Activated CD8-positive, alpha-beta memory T cell treated with anti-CD3 and anti-CD28 coated beads for 48 hours (primary cell): ENCODE data around the gene ZBED3.
"Not testable (repeated sequence)": the region's sequence is repeated elsewhere in the genome, so short reads cannot be mapped to it uniquely, and the experiment has no call there.

Source experiments
- DNase-seq, 3 experiments: peaks; one replicate each; pipeline ENCODE4 v3.0.0-alpha.2; 2020; ENCODE audit warnings: low read depth in 2 of 3, low spot score in 2 of 3

The ZBED3 gene

GRCh38 chr5:77086689-77087483 lies at the start of gene ZBED3:
ZBED3 (minus strand) TSS chr5:77087285; CDS start chr5:77077878, 9,407 bp downstream.
- DNase-seq, result peak in 2 of 3 experiments; percentile 16 to 26

GRCh38 chr5:77133061-77133758 lies 46.1 kb upstream of the ZBED3 start:
- no peak for DNase-seq

- no peak for DNase-seq
These were observed 44.3 kb upstream of the ZBED3 start for GRCh38 chr5:77131361-77131760.

GRCh38 chr5:77129391-77129990 lies 42.4 kb upstream of the ZBED3 start:
- no peak for DNase-seq

GRCh38 chr5:77128411-77129061 lies 41.5 kb upstream of the ZBED3 start:
- DNase-seq, result no peak

- DNase-seq, result no peak
These were observed 36.0 kb upstream of the ZBED3 start for GRCh38 chr5:77123057-77123456.

GRCh38 chr5:77120706-77121105 lies 33.6 kb upstream of the ZBED3 start:
- no peak for DNase-seq

GRCh38 chr5:77120086-77120485 lies 33.0 kb upstream of the ZBED3 start:
- no peak for DNase-seq

GRCh38 chr5:77117161-77117560 lies 30.1 kb upstream of the ZBED3 start:
- DNase-seq, result no peak

- not testable (repeated sequence) for DNase-seq
These were observed 19.9 kb upstream of the ZBED3 start for GRCh38 chr5:77107035-77107434.

GRCh38 chr5:77104813-77105212 lies 17.7 kb upstream of the ZBED3 start:
- no peak for DNase-seq

GRCh38 chr5:77103457-77103856 lies 16.4 kb upstream of the ZBED3 start:
- DNase-seq, result no peak

- no peak for DNase-seq
These were observed 15.5 kb upstream of the ZBED3 start for GRCh38 chr5:77102549-77102948.

- DNase-seq, result no peak
These were observed 14.2 kb upstream of the ZBED3 start for GRCh38 chr5:77101298-77101697.

- DNase-seq, result no peak
These were observed 8.1 kb upstream of the ZBED3 start for GRCh38 chr5:77095189-77095588.

- no peak for DNase-seq
These were observed 588 bp upstream of the ZBED3 start for GRCh38 chr5:77087484-77088261.

GRCh38 chr5:77086368-77086688 lies 757 bp downstream of the ZBED3 start:
- DNase-seq, result no peak

- DNase-seq, result no peak
These were observed 4.0 kb downstream of the ZBED3 start for GRCh38 chr5:77083088-77083487.

- DNase-seq, result no peak
These were observed 4.8 kb downstream of the ZBED3 start for GRCh38 chr5:77082280-77082679.

- no peak for DNase-seq
These were observed 6.2 kb downstream of the ZBED3 start for GRCh38 chr5:77080905-77081304.

GRCh38 chr5:77080479-77080878 lies 6.6 kb downstream of the ZBED3 start:
- not testable (repeated sequence) for DNase-seq
